Chondrocyte (in vitro differentiated cells): ENCODE results near the gene SLC25A10. TPM values are rescaled to one million over a fixed set of nuclear protein-coding genes. Genes with fewer than 3 reads are reported as not detected.

Experiments
- DNase-seq: peaks from one replicate; pipeline ENCODE4 v3.0.0; 2021; ENCODE audit warnings: mixed read lengths, low spot score
- H3K27ac Mint-ChIP-seq: one replicate; pipeline ENCODE4 v1.8.0; 2021; ENCODE audit warnings: mild to moderate bottlenecking, moderate library complexity, mixed read lengths; ENCODE audit not compliant: unreplicated experiment
- H3K27me3 Mint-ChIP-seq: 2 replicates; pipeline ENCODE4 v1.8.0; 2021; ENCODE audit warnings: low read depth, mixed read lengths
- H3K36me3 Mint-ChIP-seq: 2 replicates; pipeline ENCODE4 v1.8.0; 2021; ENCODE audit warnings: low read depth, mixed read lengths
- H3K4me1 Mint-ChIP-seq: 2 replicates; pipeline ENCODE4 v1.8.0; 2021; ENCODE audit warnings: low read depth, mild to moderate bottlenecking, mixed read lengths
- H3K4me3 Mint-ChIP-seq: one replicate; pipeline ENCODE4 v1.8.0; 2021; ENCODE audit warnings: mild to moderate bottlenecking, moderate library complexity, mixed read lengths; ENCODE audit not compliant: unreplicated experiment
- H3K9me3 Mint-ChIP-seq: 2 replicates; pipeline ENCODE4 v1.8.0; 2021; ENCODE audit warnings: low read depth, mixed read lengths
- total RNA-seq: library from RNA; stranded (reverse); gene quantifications from 3 replicates; pipeline ENCODE4 v1.2.1, GENCODE V29; 2021
- TF ChIP-seq, protein P1 (sequence below): fragments of 200-600 bp; sonication (generic); IDR thresholded peaks from 2 replicates; pipeline ENCODE4 v1.5.0; 2021; ENCODE audit warnings: antibody characterized with exemption, mild to moderate bottlenecking, moderate library complexity

Gene SLC25A10
- total RNA-seq, 1 donor from 2014 or later: 5.7 TPM

GRCh38 chr17:81702934-81703746 lies 8.9 kb upstream of the SLC25A10 start, which contains the start of gene MRPL12:
MRPL12 (plus strand) TSS chr17:81703367; CDS start chr17:81703502, 135 bp downstream.
- TF ChIP-seq, protein P1, sequence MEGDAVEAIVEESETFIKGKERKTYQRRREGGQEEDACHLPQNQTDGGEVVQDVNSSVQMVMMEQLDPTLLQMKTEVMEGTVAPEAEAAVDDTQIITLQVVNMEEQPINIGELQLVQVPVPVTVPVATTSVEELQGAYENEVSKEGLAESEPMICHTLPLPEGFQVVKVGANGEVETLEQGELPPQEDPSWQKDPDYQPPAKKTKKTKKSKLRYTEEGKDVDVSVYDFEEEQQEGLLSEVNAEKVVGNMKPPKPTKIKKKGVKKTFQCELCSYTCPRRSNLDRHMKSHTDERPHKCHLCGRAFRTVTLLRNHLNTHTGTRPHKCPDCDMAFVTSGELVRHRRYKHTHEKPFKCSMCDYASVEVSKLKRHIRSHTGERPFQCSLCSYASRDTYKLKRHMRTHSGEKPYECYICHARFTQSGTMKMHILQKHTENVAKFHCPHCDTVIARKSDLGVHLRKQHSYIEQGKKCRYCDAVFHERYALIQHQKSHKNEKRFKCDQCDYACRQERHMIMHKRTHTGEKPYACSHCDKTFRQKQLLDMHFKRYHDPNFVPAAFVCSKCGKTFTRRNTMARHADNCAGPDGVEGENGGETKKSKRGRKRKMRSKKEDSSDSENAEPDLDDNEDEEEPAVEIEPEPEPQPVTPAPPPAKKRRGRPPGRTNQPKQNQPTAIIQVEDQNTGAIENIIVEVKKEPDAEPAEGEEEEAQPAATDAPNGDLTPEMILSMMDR: peak; percentile 60
- no peaks in the 10 kb centered on the region for H3K9me3 Mint-ChIP-seq
- no peak for DNase-seq
- peaks cover 28% of the 10 kb centered on the region for H3K4me1 Mint-ChIP-seq
- H3K27ac Mint-ChIP-seq: peak within 1 kb of the TSS; percentile 95
- H3K4me3 Mint-ChIP-seq: peak within 1 kb of the TSS; percentile 95
- H3K36me3 Mint-ChIP-seq: peaks cover 18% of the 10 kb centered on the region
- H3K27me3 Mint-ChIP-seq: no peaks in the 10 kb centered on the region

DNA sequence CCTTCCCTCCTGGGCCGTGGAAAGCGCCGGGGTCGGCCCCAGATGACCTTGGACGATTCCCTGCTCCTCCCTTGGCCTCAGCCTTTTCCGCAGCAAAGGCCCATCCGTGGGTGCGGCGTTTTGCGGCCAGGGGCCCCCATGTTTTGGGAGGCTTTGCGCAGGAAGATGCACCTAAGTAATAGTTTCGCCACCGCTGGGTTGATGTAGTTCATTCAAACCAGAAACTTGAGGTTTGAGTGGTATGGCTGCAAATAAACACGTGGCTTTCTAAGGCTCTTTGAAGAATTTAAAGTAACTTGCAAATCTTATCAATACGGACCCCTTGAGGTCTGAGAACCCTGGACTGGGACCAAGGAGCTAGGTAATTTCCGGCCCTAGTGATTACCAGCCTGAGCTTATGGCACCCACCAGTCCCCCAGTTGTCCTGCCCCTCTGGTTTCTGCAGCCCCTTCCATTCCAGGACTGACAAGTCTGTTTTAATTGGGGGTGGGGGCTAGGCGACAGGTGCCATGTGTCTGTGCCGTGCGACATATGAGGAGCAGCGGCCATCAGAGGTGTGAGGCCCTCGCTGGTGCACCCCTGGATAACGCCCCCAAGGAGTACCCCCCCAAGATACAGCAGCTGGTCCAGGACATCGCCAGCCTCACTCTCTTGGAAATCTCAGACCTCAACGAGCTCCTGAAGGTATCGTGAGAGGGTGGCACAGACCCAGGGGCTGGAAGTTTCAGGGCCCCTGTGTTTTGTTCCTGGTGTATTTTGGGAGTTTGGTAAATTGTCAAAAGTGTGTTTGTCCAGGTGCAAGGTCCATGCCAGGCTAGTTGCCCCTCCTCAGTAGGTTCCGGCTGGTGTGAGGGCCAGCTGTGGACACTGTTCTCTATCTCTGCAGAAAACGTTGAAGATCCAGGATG lies 8.1 kb upstream of the SLC25A10 start:
- Mint-ChIP-seq H3K36me3 (peaks cover 15% of the 10 kb centered on the region), H3K27me3 (no peaks in the 10 kb centered on the region)

GRCh38 chr17:81705518-81706231 lies 6.4 kb upstream of the SLC25A10 start:
- Mint-ChIP-seq H3K4me1 (peaks cover 30% of the 10 kb centered on the region), H3K27ac (no peak overlapping the region), H3K4me3 (peak overlapping the region; percentile 9), H3K27me3 (no peaks in the 10 kb centered on the region), H3K9me3 (no peaks in the 10 kb centered on the region), H3K36me3 (peaks cover 12% of the 10 kb centered on the region)
- TF ChIP-seq, protein P1: no peak
- no peak for DNase-seq

More for the DNA sequence above, 8.1 kb upstream of the SLC25A10 start:
- TF ChIP-seq, protein P1: no peak
- Mint-ChIP-seq H3K9me3 (no peaks in the 10 kb centered on the region), H3K4me1 (peaks cover 28% of the 10 kb centered on the region), H3K27ac (peak overlapping the region; percentile 54), H3K4me3 (peak overlapping the region; percentile 95)
- DNase-seq: no peak

DNA sequence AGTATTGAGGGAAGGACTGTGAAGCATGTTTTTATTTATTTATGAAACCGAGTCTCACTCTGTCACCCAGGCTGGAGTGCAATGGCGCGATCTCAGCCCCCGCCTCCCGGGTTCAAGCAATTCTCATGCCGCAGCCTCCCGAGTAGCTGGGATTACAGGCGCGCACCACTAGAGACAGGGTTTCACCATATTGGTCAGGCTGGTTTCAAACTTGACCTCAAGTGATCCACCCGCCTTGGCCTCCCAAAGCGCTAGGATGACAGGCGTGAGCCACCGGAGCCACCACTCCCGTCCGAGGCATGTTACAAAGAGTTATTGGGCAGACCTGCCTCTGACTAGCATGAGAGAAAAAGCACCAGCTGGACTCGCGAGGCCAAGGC lies 5.9 kb upstream of the SLC25A10 start:
- TF ChIP-seq, protein P1: no peak
- Mint-ChIP-seq H3K36me3 (peaks cover 12% of the 10 kb centered on the region), H3K27ac (no peak overlapping the region), H3K4me3 (no peak overlapping the region), H3K27me3 (no peaks in the 10 kb centered on the region), H3K9me3 (no peaks in the 10 kb centered on the region), H3K4me1 (peaks cover 30% of the 10 kb centered on the region)
- DNase-seq: no peak
